Left forelimb (tissue), 1 donor: ENCODE data around the gene CACNA1D.
"Not testable (repeated sequence)": the region's sequence is repeated elsewhere in the genome, so short reads cannot be mapped to it uniquely, and the experiment has no call there.

ENCODE experiments used
- DNase-seq: peaks from one replicate; pipeline ENCODE4 v3.0.0-alpha.2; 2018; ENCODE audit warnings: low spot score

The CACNA1D gene

GRCh38 chr3:53616971-53617892 is 122.8 kb downstream of the CACNA1D start:
- no peak for DNase-seq

- DNase-seq = no peak
Measured at GRCh38 chr3:53617893-53618523, 123.6 kb downstream of the CACNA1D start.

GRCh38 chr3:53618524-53618906 is 124.1 kb downstream of the CACNA1D start:
- DNase-seq = no peak

GRCh38 chr3:53618936-53619335 is 124.5 kb downstream of the CACNA1D start:
- no peak for DNase-seq

- no peak for DNase-seq
Measured at GRCh38 chr3:53624061-53624857, 129.8 kb downstream of the CACNA1D start.

GRCh38 chr3:53626876-53627275 is 132.5 kb downstream of the CACNA1D start:
- DNase-seq = no peak

GRCh38 chr3:53628536-53629401 is 134.4 kb downstream of the CACNA1D start:
- DNase-seq = no peak

GRCh38 chr3:53629402-53629723 is 135.0 kb downstream of the CACNA1D start:
- no peak for DNase-seq

GRCh38 chr3:53630547-53630946 is 136.1 kb downstream of the CACNA1D start:
- no peak for DNase-seq

GRCh38 chr3:53633197-53633787 is 138.9 kb downstream of the CACNA1D start:
- no peak for DNase-seq

- no peak for DNase-seq
Measured at GRCh38 chr3:53635041-53635440, 140.6 kb downstream of the CACNA1D start.

- DNase-seq = not testable (repeated sequence)
Measured at GRCh38 chr3:53638806-53639205, 144.4 kb downstream of the CACNA1D start.

GRCh38 chr3:53641397-53641796 is 147.0 kb downstream of the CACNA1D start:
- no peak for DNase-seq

GRCh38 chr3:53642211-53642610 is 147.8 kb downstream of the CACNA1D start:
- DNase-seq = no peak

- no peak for DNase-seq
Measured at GRCh38 chr3:53643757-53644156, 149.3 kb downstream of the CACNA1D start.

GRCh38 chr3:53645754-53646153 is 151.3 kb downstream of the CACNA1D start:
- no peak for DNase-seq

- no peak for DNase-seq
Measured at GRCh38 chr3:53646723-53647122, 152.3 kb downstream of the CACNA1D start.

- no peak for DNase-seq
Measured at GRCh38 chr3:53649816-53650215, 155.4 kb downstream of the CACNA1D start.

- no peak for DNase-seq
Measured at GRCh38 chr3:53650424-53650823, 156.0 kb downstream of the CACNA1D start.

GRCh38 chr3:53650928-53651661 is 156.7 kb downstream of the CACNA1D start:
- no peak for DNase-seq

- no peak for DNase-seq
Measured at GRCh38 chr3:53651927-53652326, 157.5 kb downstream of the CACNA1D start.
